OCI-LY7 (cell line): Measurements from ENCODE around the gene PLA2G2F. TPM values are rescaled to one million over a fixed set of nuclear protein-coding genes. Genes with fewer than 3 reads are reported as not detected.

Experiments
- BruUV-seq: library from RNA; stranded (reverse); fragments of 400-500 nt; replicated peaks from 2 replicates; lab custom pipeline; 2021; lab: Mats Ljungman, UMichigan
- CTCF ChIA-PET: fragments of 300-600 bp; sonication (Branson Sonifier 250); formaldehyde crosslinking; loops from one replicate; lab custom pipeline; 2022; ENCODE audit warnings: antibody characterized with exemption; ENCODE audit not compliant: unreplicated experiment; lab: Charles Lee
- POLR2A ChIA-PET: fragments of 300-600 bp; sonication (Branson Sonifier 250); formaldehyde crosslinking; loops from one replicate; lab custom pipeline; 2022; ENCODE audit warnings: antibody characterized with exemption; lab: Charles Lee
- DNase-seq: peaks from one replicate; pipeline ENCODE4 v3.0.0-alpha.2; 2015; ENCODE audit warnings: low spot score
- H2AFZ ChIP-seq: fragments of 200-600 bp; sonication (generic), shearing (Covaris generic); 2 replicates; pipeline ENCODE4 v1.6.1; 2014; ENCODE audit warnings: mild to moderate bottlenecking, antibody characterized with exemption, low read length, moderate library complexity
- H3K27ac ChIP-seq: fragments of 200-600 bp; sonication (generic); 2 replicates; pipeline ENCODE4 v1.5.1; 2014; ENCODE audit warnings: mixed run types, low read depth, mild to moderate bottlenecking, moderate library complexity, low read length, inconsistent platforms; ENCODE audit not compliant: poor library complexity, severe bottlenecking
- H3K36me3 ChIP-seq: fragments of 200-600 bp; sonication (generic); 2 replicates; pipeline ENCODE4 v1.6.1; 2014; ENCODE audit warnings: mild to moderate bottlenecking, antibody characterized with exemption, low read length, moderate library complexity, mixed read lengths; ENCODE audit not compliant: insufficient read depth
- H3K4me1 ChIP-seq: fragments of 200-600 bp; sonication (generic); 2 replicates; pipeline ENCODE4 v1.5.1; 2014; ENCODE audit warnings: mild to moderate bottlenecking, low read length; ENCODE audit not compliant: insufficient read depth, poor library complexity, severe bottlenecking
- H3K4me2 ChIP-seq: fragments of 200-600 bp; sonication (generic); 2 replicates; pipeline ENCODE4 v1.6.1; 2014; ENCODE audit warnings: mild to moderate bottlenecking, low read length
- H3K4me3 ChIP-seq: fragments of 200-600 bp; sonication (generic); 2 replicates; pipeline ENCODE4 v1.5.1; 2014; ENCODE audit warnings: mild to moderate bottlenecking, low read depth, low read length; ENCODE audit not compliant: poor library complexity, severe bottlenecking
- H3K79me2 ChIP-seq: fragments of 200-600 bp; sonication (generic); 2 replicates; pipeline ENCODE4 v1.6.1; 2016; ENCODE audit warnings: low read depth, mild to moderate bottlenecking, low read length, moderate library complexity, mixed read lengths; ENCODE audit not compliant: insufficient read depth
- H3K9me2 ChIP-seq: fragments of 200-600 bp; sonication (generic); 2 replicates; pipeline ENCODE4 v1.6.1; 2016; ENCODE audit warnings: mild to moderate bottlenecking, low read length, mixed read lengths; ENCODE audit not compliant: insufficient read depth
- H3K9me3 ChIP-seq: fragments of 200-600 bp; sonication (generic); 2 replicates; pipeline ENCODE4 v1.6.1; 2014; ENCODE audit warnings: mild to moderate bottlenecking, mixed run types, low read length, mixed read lengths
- H4K20me1 ChIP-seq: fragments of 200-600 bp; sonication (generic); 2 replicates; pipeline ENCODE4 v1.6.1; 2014; ENCODE audit warnings: mild to moderate bottlenecking, antibody characterized with exemption, low read length, moderate library complexity, mixed read lengths; ENCODE audit not compliant: insufficient read depth
- CTCF ChIP-seq: fragments of 200-600 bp; sonication (generic); conservative IDR thresholded peaks from 2 replicates; pipeline ENCODE4 v1.5.1; 2014; ENCODE audit warnings: mild to moderate bottlenecking, antibody characterized with exemption, low read length, moderate library complexity, mixed read lengths
- EZH2phosphoT487 ChIP-seq: fragments of 200-600 bp; sonication (generic); IDR thresholded peaks from 2 replicates; pipeline ENCODE4 v1.6.1; 2018; ENCODE audit warnings: low read depth, borderline replicate concordance, mild to moderate bottlenecking, mixed run types, antibody characterized with exemption, low read length, moderate library complexity, mixed read lengths
- intact Hi-C: fragments of 100-400 bp; cut with micrococcal nuclease; formaldehyde crosslinking; loops from one replicate; pipeline ENCODE4 v1.10.0; 2022; ENCODE audit not compliant: unreplicated experiment
- total RNA-seq, 2 experiments: library from RNA; depleted of rRNA in 1 of 2; stranded (reverse); fragments of >200 nt in 1 of 2; shearing (Covaris generic) in 1 of 2; gene quantifications; 2 replicates each; pipeline ENCODE4 v1.2.3, GENCODE V29; 2014 to 2022

Gene PLA2G2F
- total RNA-seq, 2 experiments from 2014 or later: not detected

DNA sequence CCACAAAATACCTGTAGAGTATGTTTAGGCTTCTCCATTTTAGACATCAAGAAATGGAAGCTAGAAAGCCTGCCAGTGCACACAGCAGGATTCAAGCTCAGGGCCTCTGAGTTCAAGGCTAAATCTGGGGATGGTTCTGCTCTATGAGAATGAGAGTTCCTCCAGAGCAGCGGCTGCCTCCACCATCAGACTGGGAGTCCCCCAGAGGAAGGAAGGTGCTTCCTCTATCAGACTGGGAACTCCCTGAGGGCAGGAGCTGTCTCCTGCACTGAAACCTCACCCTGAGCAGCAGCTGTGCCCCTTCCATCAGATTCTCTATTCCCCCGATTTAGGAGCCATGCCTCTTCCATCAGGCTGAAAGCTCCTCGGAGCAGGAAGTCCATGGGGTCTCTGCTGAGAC is 49.0 kb upstream of the PLA2G2F start:
- Histone ChIP-seq H3K36me3 (no peaks in the 10 kb centered on the region), H4K20me1 (no peaks in the 10 kb centered on the region), H3K79me2 (no peaks in the 10 kb centered on the region), H3K9me2 (no peaks in the 10 kb centered on the region), H3K4me3 (no peak overlapping the region), H3K9me3 (no peaks in the 10 kb centered on the region), H3K27ac (no peak overlapping the region), H3K4me2 (no peak overlapping the region), H2AFZ (no peak overlapping the region), H3K4me1 (no peaks in the 10 kb centered on the region)
- ChIA-PET POLR2A (interaction anchor here (0.6 to 0.9 kb wide), 2 partner anchors 12 to 93 kb away, joined by 3 read pairs; no protein-coding TSS in a partner anchor), CTCF (no interaction called here)
- DNase-seq: no peak
- TF ChIP-seq CTCF: no peak
- no peak for TF ChIP-seq EZH2phosphoT487
- no TSS peak for BruUV-seq
- intact Hi-C loops: no loop called here

- ChIA-PET CTCF (no interaction called here), POLR2A (interaction anchor here (0.6 to 0.9 kb wide), 2 partner anchors 13 to 93 kb away, joined by 3 read pairs; no protein-coding TSS in a partner anchor)
- no TSS peak for BruUV-seq
- Histone ChIP-seq H3K9me2 (no peaks in the 10 kb centered on the region), H3K36me3 (no peaks in the 10 kb centered on the region), H4K20me1 (no peaks in the 10 kb centered on the region), H3K9me3 (no peaks in the 10 kb centered on the region), H2AFZ (no peak overlapping the region), H3K4me1 (no peaks in the 10 kb centered on the region), H3K4me3 (no peak overlapping the region), H3K27ac (no peak overlapping the region), H3K79me2 (no peaks in the 10 kb centered on the region), H3K4me2 (no peak overlapping the region)
- no peak for DNase-seq
- TF ChIP-seq CTCF (no peak), EZH2phosphoT487 (no peak)
- intact Hi-C loops: no loop called here
These were observed 48.5 kb upstream of the PLA2G2F start for GRCh38 chr1:20090641-20091040.

DNA sequence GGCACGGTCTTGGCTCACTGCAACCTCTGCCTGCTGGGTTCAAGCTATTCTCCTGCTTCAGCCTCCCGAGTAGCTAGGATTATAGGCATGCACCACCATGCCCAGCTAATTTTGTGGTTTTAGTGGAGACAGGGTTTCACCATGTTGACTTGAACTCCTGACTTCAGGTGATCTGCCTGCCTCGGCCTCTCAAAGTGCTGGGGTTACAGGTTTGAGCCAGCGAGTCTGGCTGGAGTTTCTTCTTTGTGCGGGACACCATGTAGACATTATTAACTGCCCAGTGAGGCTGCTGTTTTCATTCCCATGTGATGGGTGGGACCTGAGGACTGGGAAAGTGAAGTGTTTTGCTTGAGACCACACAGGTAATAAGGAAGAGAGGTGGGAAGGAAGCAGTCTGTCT is 45.8 kb upstream of the PLA2G2F start:
- Histone ChIP-seq H3K36me3 (no peaks in the 10 kb centered on the region), H3K4me3 (no peak overlapping the region), H3K9me3 (no peaks in the 10 kb centered on the region), H4K20me1 (no peaks in the 10 kb centered on the region), H2AFZ (no peak overlapping the region), H3K4me2 (no peak overlapping the region), H3K27ac (no peak overlapping the region), H3K9me2 (no peaks in the 10 kb centered on the region), H3K79me2 (no peaks in the 10 kb centered on the region), H3K4me1 (no peaks in the 10 kb centered on the region)
- TF ChIP-seq EZH2phosphoT487: no peak
- no peak for TF ChIP-seq CTCF
- CTCF ChIA-PET: no interaction called here
- intact Hi-C loops: no loop called here
- DNase-seq: no peak
- BruUV-seq: no TSS peak
- POLR2A ChIA-PET: no interaction called here
